Measurements from ENCODE around the gene MCM10.

MCM10 gene

DNA sequence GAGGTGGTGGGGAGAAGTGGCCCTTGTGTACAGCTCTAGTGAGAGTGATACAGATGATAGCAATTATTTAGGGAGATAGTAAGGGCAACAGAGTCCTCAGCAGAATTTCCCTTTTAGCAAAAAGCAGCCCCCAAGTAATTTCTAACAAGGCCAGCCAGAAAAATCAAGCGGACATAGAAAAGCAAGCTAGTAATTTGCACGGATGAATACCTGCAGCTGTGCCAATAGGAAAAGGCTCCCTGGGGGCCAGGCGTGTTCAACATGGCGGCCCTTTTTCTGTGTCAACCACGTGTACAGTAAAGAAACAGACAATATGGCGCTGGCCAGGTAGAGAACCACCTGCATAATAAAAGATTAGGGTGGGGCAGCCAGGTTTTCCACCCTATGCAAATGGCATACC is 7.4 kb downstream of the MCM10 start:
- no peak overlapping the region for H3K9ac ChIP-seq (ENCODE audit: low read length)
- H3K27ac ChIP-seq (ENCODE audit: low read depth, low read length): no peak overlapping the region
- no peaks in the 10 kb centered on the region for H3K4me1 ChIP-seq (ENCODE audit: insufficient read depth, low read length)
- no peak overlapping the region for H3K4me3 ChIP-seq (ENCODE audit: low read depth in 1 of 2, low read length in 2 of 2)
- no peaks in the 10 kb centered on the region for H3K9me3 ChIP-seq (ENCODE audit: low read length)
- H3K36me3 ChIP-seq (ENCODE audit: insufficient read depth, low read length): no peaks in the 10 kb centered on the region
- H3K27me3 ChIP-seq (ENCODE audit: control insufficient read depth in 1 of 2, insufficient read depth in 2 of 2, low read length in 2 of 2): no peaks in the 10 kb centered on the region

DNA sequence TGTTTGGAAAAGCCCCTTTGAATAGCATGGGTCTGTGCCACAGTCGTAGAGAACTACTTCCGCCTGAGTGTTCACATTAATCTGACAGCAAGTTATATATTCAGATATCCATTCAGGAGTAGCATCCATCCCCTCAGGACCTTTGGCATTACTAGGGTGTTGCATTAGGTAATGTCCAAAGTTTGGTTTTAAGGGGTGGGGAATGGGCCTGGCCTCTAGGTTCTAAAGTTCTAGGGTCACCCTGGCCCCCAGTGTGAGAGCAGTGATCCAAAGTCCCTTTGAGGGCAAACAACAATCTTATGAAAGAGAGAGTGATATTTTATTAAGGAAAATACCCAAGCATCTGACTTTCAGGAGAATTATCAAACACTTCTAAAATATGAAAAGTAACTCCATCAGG is 12.3 kb downstream of the MCM10 start:
- no peaks in the 10 kb centered on the region for H3K27me3 ChIP-seq (ENCODE audit: control insufficient read depth in 1 of 2, insufficient read depth in 2 of 2, low read length in 2 of 2)
- no peak overlapping the region for H3K4me3 ChIP-seq (ENCODE audit: low read depth in 1 of 2, low read length in 2 of 2)
- no peaks in the 10 kb centered on the region for H3K36me3 ChIP-seq (ENCODE audit: insufficient read depth, low read length)
- H3K27ac ChIP-seq (ENCODE audit: low read depth, low read length): no peak overlapping the region
- H3K9ac ChIP-seq (ENCODE audit: low read length): no peak overlapping the region
- no peaks in the 10 kb centered on the region for H3K4me1 ChIP-seq (ENCODE audit: insufficient read depth, low read length)
- H3K9me3 ChIP-seq (ENCODE audit: low read length): no peaks in the 10 kb centered on the region

DNA sequence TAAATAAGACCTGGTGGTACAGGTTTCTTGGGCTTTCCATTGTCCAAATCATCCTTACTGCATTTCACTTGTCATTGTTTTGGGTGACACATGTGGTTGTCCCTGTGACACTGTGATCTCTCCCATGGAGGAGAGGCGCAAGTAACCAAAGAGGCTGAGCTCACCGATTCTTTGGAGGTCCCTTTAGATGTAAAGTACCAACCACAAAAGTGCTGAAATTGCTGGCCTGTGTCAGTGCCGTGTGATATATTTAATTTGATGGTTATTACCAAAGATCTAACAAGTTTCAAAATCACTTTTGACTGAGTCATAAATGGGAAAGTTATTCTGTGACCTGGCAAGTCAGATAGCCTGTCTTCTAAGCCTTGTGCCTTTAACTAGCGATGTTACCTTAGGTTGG is 19.4 kb downstream of the MCM10 start:
- Histone ChIP-seq H3K27me3 (ENCODE audit: control insufficient read depth in 1 of 2, insufficient read depth in 2 of 2, low read length in 2 of 2) (no peaks in the 10 kb centered on the region), H3K9ac (ENCODE audit: low read length) (no peak overlapping the region), H3K4me1 (ENCODE audit: insufficient read depth, low read length) (peaks cover 10% of the 10 kb centered on the region), H3K36me3 (ENCODE audit: insufficient read depth, low read length) (no peaks in the 10 kb centered on the region), H3K27ac (ENCODE audit: low read depth, low read length) (no peak overlapping the region), H3K4me3 (ENCODE audit: low read depth in 1 of 2, low read length in 2 of 2) (no peak overlapping the region), H3K9me3 (ENCODE audit: low read length) (no peaks in the 10 kb centered on the region)

DNA sequence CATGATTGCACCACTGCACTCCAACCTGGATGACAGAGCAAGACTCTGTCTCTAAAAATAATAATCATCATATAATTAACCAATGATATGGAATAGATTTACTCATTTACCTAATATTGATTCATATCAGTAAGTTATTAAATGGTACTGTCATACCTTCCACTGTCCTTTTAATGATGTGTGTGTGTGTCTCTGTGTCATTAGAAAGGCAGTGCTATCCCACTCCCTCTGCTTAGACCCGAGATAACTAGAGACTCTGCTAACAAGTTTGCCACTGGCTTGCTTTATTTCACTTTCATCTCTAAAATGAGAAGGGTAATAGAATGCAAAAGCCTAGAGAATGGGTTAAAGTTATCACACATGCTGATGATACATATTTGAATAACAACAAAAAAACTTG is 21.1 kb downstream of the MCM10 start:
- H3K36me3 ChIP-seq (ENCODE audit: insufficient read depth, low read length): no peaks in the 10 kb centered on the region

DNA sequence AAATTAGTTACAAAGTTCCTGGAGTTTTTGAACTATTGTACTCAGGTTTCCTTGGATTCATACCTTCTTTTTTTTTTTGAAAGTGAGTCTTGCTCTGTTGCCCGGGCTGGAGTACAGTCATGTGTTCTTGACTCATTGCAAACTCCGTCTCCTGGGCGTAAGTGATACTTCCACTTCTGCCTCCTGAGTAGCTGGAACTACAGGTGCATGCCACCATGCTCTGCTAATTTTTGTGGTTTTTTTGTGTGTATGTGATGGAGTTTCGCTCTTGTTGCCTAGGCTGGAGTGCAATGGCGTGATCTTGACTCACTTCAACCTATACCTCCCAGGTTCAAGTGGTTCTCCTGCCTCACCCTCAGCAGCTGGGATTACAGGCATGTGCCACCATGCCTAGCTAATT is 22.3 kb downstream of the MCM10 start:
- Histone ChIP-seq H3K4me1 (ENCODE audit: insufficient read depth, low read length) (peaks cover 10% of the 10 kb centered on the region), H3K27me3 (ENCODE audit: control insufficient read depth in 1 of 2, insufficient read depth in 2 of 2, low read length in 2 of 2) (no peaks in the 10 kb centered on the region), H3K4me3 (ENCODE audit: low read depth in 1 of 2, low read length in 2 of 2) (no peak overlapping the region), H3K9ac (ENCODE audit: low read length) (no peak overlapping the region), H3K9me3 (ENCODE audit: low read length) (no peaks in the 10 kb centered on the region), H3K36me3 (ENCODE audit: insufficient read depth, low read length) (no peaks in the 10 kb centered on the region), H3K27ac (ENCODE audit: low read depth, low read length) (no peak overlapping the region)

More for the DNA sequence above, 21.1 kb downstream of the MCM10 start:
- no peaks in the 10 kb centered on the region for H3K9me3 ChIP-seq (ENCODE audit: low read length)
- H3K27ac ChIP-seq (ENCODE audit: low read depth, low read length): no peak overlapping the region
- no peaks in the 10 kb centered on the region for H3K27me3 ChIP-seq (ENCODE audit: control insufficient read depth in 1 of 2, insufficient read depth in 2 of 2, low read length in 2 of 2)
- no peak overlapping the region for H3K4me3 ChIP-seq (ENCODE audit: low read depth in 1 of 2, low read length in 2 of 2)
- peaks cover 10% of the 10 kb centered on the region for H3K4me1 ChIP-seq (ENCODE audit: insufficient read depth, low read length)
- H3K9ac ChIP-seq (ENCODE audit: low read length): no peak overlapping the region

DNA sequence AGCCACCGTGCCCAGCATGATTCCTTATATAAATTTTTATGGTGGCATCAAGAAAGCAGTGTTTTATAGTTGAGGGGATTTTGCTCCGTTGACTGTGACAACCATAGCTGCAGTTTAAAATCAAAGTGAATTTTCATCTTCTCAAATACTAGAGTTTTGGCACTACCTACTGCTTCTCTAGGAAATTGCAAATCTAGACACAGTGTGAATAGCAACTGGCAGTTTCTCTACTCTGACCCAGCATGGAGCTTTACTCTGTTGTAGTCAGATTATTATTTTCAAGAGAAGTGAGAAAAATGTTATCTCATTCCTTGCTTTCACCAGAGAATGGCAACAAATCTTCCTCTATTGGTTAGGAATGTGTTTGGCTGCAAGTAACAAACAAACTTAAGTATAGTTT is 22.9 kb downstream of the MCM10 start:
- Histone ChIP-seq H3K9me3 (ENCODE audit: low read length) (no peaks in the 10 kb centered on the region), H3K27me3 (ENCODE audit: control insufficient read depth in 1 of 2, insufficient read depth in 2 of 2, low read length in 2 of 2) (no peaks in the 10 kb centered on the region), H3K9ac (ENCODE audit: low read length) (no peak overlapping the region), H3K4me3 (ENCODE audit: low read depth in 1 of 2, low read length in 2 of 2) (no peak overlapping the region), H3K27ac (ENCODE audit: low read depth, low read length) (no peak overlapping the region), H3K4me1 (ENCODE audit: insufficient read depth, low read length) (peaks cover 10% of the 10 kb centered on the region), H3K36me3 (ENCODE audit: insufficient read depth, low read length) (no peaks in the 10 kb centered on the region)

DNA sequence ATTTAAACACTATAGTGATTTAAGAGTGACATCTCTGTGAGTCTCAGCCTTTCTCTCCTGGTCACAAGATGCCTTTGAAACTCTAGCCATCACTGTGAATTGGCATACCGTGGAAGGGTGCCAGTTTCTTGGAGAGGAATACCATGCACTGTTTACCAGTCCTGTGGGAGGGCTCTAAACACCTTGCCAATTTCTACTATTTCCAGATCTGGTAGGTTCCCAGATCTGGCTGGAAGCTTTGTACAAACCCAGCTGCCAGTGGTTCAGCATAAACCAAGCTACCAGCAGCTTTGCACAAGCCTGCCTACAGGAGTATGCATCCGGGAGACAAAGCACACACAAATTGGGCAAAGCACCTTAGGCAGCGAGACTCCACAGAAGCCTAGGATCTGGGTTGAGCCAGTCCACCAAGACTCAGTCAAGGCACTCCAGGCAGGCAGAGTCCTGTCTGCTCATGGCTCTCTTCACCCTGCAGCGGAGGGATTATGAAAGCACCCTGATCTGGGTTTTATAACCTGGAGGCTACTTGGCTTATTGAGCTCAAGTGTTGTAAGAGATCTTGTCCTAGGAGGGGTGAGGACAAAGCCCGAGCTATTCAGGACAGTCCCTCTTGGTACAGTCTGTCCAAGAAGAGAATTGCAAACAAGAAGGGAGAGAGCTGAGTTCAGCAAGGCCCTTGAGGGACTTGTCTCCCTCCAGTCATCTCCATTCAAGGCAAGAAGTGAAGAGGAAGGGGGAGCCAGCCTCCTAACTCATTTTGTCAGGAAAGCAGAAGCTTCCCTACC is 23.6 kb downstream of the MCM10 start:
- Histone ChIP-seq H3K36me3 (ENCODE audit: insufficient read depth, low read length) (no peaks in the 10 kb centered on the region), H3K9me3 (ENCODE audit: low read length) (no peaks in the 10 kb centered on the region), H3K4me3 (ENCODE audit: low read depth in 1 of 2, low read length in 2 of 2) (no peak overlapping the region), H3K27me3 (ENCODE audit: control insufficient read depth in 1 of 2, insufficient read depth in 2 of 2, low read length in 2 of 2) (no peaks in the 10 kb centered on the region), H3K4me1 (ENCODE audit: insufficient read depth, low read length) (peaks cover 10% of the 10 kb centered on the region), H3K9ac (ENCODE audit: low read length) (no peak overlapping the region), H3K27ac (ENCODE audit: low read depth, low read length) (no peak overlapping the region)

DNA sequence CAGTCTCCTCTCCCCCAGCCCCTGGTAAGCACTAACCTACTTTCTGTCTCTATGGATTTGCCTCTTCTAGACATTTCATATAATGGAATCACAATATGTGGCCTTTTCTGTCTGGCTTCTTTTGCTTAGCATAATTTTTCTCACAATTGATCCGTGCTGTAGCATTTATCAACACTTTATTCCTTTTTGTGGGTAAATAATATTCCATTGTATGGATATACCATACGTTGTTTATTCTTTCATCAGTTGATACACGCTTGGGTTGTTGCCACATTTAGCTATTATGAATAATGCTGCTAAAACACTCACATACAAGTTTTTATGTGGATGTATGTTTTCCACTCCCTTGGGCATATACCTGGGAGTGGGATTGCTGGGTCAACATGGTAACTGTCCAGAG is 25.8 kb downstream of the MCM10 start:
- Histone ChIP-seq H3K9me3 (ENCODE audit: low read length) (no peaks in the 10 kb centered on the region), H3K9ac (ENCODE audit: low read length) (no peak overlapping the region), H3K27me3 (ENCODE audit: control insufficient read depth in 1 of 2, insufficient read depth in 2 of 2, low read length in 2 of 2) (no peaks in the 10 kb centered on the region), H3K36me3 (ENCODE audit: insufficient read depth, low read length) (no peaks in the 10 kb centered on the region), H3K4me1 (ENCODE audit: insufficient read depth, low read length) (peaks cover 10% of the 10 kb centered on the region), H3K4me3 (ENCODE audit: low read depth in 1 of 2, low read length in 2 of 2) (no peak overlapping the region), H3K27ac (ENCODE audit: low read depth, low read length) (no peak overlapping the region)

DNA sequence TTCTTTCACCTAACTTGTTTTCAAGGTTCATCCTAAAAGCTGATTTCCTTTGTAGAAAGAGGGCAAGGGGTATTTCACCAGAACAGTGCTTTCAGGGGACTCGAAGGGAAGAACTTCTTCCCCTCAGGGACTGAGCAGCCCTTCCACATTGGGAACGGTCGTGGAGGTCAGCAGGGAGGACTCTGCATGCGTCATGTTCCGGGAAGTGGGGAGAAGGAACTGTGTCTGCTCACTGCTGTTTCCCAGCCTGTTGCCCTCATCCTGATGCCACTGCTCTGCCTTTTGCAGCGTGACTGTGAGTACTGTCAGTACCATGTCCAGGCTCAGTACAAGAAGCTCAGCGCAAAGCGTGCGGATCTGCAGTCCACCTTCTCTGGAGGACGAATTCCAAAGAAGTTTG is 27.2 kb downstream of the MCM10 start:
- peaks cover 10% of the 10 kb centered on the region for H3K4me1 ChIP-seq (ENCODE audit: insufficient read depth, low read length)
- no peak overlapping the region for H3K4me3 ChIP-seq (ENCODE audit: low read depth in 1 of 2, low read length in 2 of 2)
- H3K9me3 ChIP-seq (ENCODE audit: low read length): no peaks in the 10 kb centered on the region
- H3K27me3 ChIP-seq (ENCODE audit: control insufficient read depth in 1 of 2, insufficient read depth in 2 of 2, low read length in 2 of 2): no peaks in the 10 kb centered on the region
- no peak overlapping the region for H3K9ac ChIP-seq (ENCODE audit: low read length)
- H3K36me3 ChIP-seq (ENCODE audit: insufficient read depth, low read length): no peaks in the 10 kb centered on the region
- no peak overlapping the region for H3K27ac ChIP-seq (ENCODE audit: low read depth, low read length)

DNA sequence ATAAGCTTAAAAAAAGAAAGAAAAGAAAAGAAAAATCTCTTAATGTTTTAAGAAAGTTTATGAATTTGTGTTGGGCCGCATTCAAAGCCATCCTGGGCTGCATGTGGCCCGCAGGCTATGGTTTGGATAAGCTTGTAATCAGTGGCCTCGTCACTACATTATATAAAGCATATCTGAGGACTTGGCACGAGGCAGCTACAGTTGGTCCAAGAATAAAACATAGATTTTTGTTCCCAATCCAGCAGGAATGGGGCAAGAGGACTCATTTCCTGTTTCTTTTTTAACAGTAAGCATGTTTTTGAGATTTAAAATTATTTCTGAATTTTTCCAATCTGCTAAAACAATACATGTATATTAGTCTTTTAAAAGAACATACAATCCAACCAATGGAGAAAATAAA is 28.6 kb downstream of the MCM10 start:
- H3K27ac ChIP-seq (ENCODE audit: low read depth, low read length): no peak overlapping the region
- H3K9ac ChIP-seq (ENCODE audit: low read length): no peak overlapping the region
- no peaks in the 10 kb centered on the region for H3K36me3 ChIP-seq (ENCODE audit: insufficient read depth, low read length)
- no peaks in the 10 kb centered on the region for H3K27me3 ChIP-seq (ENCODE audit: control insufficient read depth in 1 of 2, insufficient read depth in 2 of 2, low read length in 2 of 2)
- peaks cover 7% of the 10 kb centered on the region for H3K4me1 ChIP-seq (ENCODE audit: insufficient read depth, low read length)
- no peaks in the 10 kb centered on the region for H3K9me3 ChIP-seq (ENCODE audit: low read length)
- no peak overlapping the region for H3K4me3 ChIP-seq (ENCODE audit: low read depth in 1 of 2, low read length in 2 of 2)

DNA sequence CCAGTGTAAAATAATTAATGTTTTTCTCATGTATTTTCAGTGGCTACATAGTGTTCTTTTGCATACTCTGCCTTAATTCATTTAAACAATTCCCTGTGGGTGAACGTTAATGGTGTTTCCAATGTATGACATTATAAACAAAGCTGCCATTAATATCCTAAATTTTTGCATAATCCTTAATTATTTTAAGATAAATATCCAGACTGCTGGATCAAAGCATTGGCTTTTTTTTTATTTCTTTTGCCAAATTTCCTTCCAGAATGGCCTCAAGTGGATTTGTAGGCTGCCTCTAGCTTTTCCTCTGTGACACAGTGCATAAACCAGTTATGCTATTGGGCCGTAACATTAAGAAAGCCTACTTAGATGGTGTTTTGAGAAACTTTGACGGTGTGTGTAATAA is 29.5 kb downstream of the MCM10 start:
- no peaks in the 10 kb centered on the region for H3K36me3 ChIP-seq (ENCODE audit: insufficient read depth, low read length)
- H3K27ac ChIP-seq (ENCODE audit: low read depth, low read length): no peak overlapping the region
- H3K4me3 ChIP-seq (ENCODE audit: low read depth in 1 of 2, low read length in 2 of 2): no peak overlapping the region
- H3K27me3 ChIP-seq (ENCODE audit: control insufficient read depth in 1 of 2, insufficient read depth in 2 of 2, low read length in 2 of 2): no peaks in the 10 kb centered on the region
- H3K4me1 ChIP-seq (ENCODE audit: insufficient read depth, low read length): no peaks in the 10 kb centered on the region
- no peaks in the 10 kb centered on the region for H3K9me3 ChIP-seq (ENCODE audit: low read length)
- no peak overlapping the region for H3K9ac ChIP-seq (ENCODE audit: low read length)

DNA sequence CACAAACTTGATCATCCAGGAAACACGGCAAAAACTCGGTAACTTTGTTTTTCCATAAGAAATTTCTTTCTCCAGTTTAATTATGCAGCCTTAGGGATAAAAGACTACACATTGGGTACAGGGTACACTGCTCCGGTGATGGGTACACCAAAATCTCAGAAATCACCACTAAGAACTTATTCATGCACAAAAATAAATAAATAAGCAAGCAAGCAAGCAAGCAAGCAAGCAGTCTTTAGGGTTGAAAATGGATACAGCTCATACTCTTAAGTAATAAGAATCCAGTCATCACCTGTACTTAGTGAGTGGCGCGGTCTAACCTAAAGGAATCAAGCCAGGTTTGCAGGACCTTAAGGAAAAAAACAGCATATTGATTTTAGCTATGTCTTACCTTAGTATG is 30.0 kb downstream of the MCM10 start:
- Histone ChIP-seq H3K27me3 (ENCODE audit: control insufficient read depth in 1 of 2, insufficient read depth in 2 of 2, low read length in 2 of 2) (no peaks in the 10 kb centered on the region), H3K9ac (ENCODE audit: low read length) (no peak overlapping the region), H3K4me1 (ENCODE audit: insufficient read depth, low read length) (no peaks in the 10 kb centered on the region), H3K27ac (ENCODE audit: low read depth, low read length) (no peak overlapping the region), H3K4me3 (ENCODE audit: low read depth in 1 of 2, low read length in 2 of 2) (no peak overlapping the region), H3K36me3 (ENCODE audit: insufficient read depth, low read length) (no peaks in the 10 kb centered on the region), H3K9me3 (ENCODE audit: low read length) (no peaks in the 10 kb centered on the region)
